Measurements from ENCODE around the gene PCDHGC3.
A peak's percentile ranks its signal among the peaks of the same experiment; 100 is the strongest.

Gene PCDHGC3

GRCh38 chr5:141490771-141491170 lies 15.0 kb downstream of the PCDHGC3 start:
- Histone ChIP-seq H3K4me3 (peak overlapping the region; percentile 68), H3K27ac (no peak overlapping the region; the same call in 1 of the 2 replicates), H3K9me3 (0 out of 2 replicates have a peak, but pooled peaks cover 8% of the 10 kb centered on the region), H3K9ac (peak overlapping the region; percentile 88; the same call in 1 of the 2 replicates), H3K36me3 (peaks cover 37% of the 10 kb centered on the region), H3K27me3 (no peaks in the 10 kb centered on the region), H3K4me2 (peak overlapping the region; percentile 96), H4K20me1 (peaks cover 5% of the 10 kb centered on the region; the same call in 1 of the 2 replicates), H3K4me1 (peaks cover 100% of the 10 kb centered on the region)
- TF ChIP-seq Cebpa-rat (IDR thresholded peaks at IDR 0.05), result no peak

- Histone ChIP-seq H3K4me3 (peak overlapping the region; percentile 68), H3K9ac (peak overlapping the region; percentile 88), H3K4me2 (peak overlapping the region; percentile 96), H3K4me1 (peaks cover 100% of the 10 kb centered on the region), H3K27ac (peak overlapping the region; percentile 96), H3K9me3 (0 out of 2 replicates have a peak, but pooled peaks cover 4% of the 10 kb centered on the region), H3K27me3 (no peaks in the 10 kb centered on the region), H4K20me1 (no peaks in the 10 kb centered on the region), H3K36me3 (peaks cover 30% of the 10 kb centered on the region)
- no peak for TF ChIP-seq Cebpa-rat (IDR thresholded peaks at IDR 0.05)
Observed at GRCh38 chr5:141491323-141492167, 15.8 kb downstream of the PCDHGC3 start.

GRCh38 chr5:141492168-141492885 lies 16.6 kb downstream of the PCDHGC3 start:
- Histone ChIP-seq H3K27ac (peak overlapping the region; percentile 96), H3K9me3 (no peaks in the 10 kb centered on the region), H3K4me1 (peaks cover 100% of the 10 kb centered on the region), H3K4me2 (peak overlapping the region; percentile 96), H3K27me3 (no peaks in the 10 kb centered on the region), H3K9ac (peak overlapping the region; percentile 88), H4K20me1 (no peaks in the 10 kb centered on the region), H3K4me3 (peak overlapping the region; percentile 68), H3K36me3 (peaks cover 22% of the 10 kb centered on the region)
- no peak for TF ChIP-seq Cebpa-rat (IDR thresholded peaks at IDR 0.05)

- H3K36me3 ChIP-seq, result peaks cover 26% of the 10 kb centered on the region
- peak overlapping the region; percentile 96 for H3K4me2 ChIP-seq
- H3K27me3 ChIP-seq, result no peaks in the 10 kb centered on the region
- TF ChIP-seq Cebpa-rat (IDR thresholded peaks at IDR 0.05), result no peak
- H4K20me1 ChIP-seq, result no peaks in the 10 kb centered on the region
- peak overlapping the region; percentile 88 for H3K9ac ChIP-seq
- H3K4me1 ChIP-seq, result peaks cover 98% of the 10 kb centered on the region
- H3K4me3 ChIP-seq, result peak overlapping the region; percentile 68; the same call in 1 of the 2 replicates
- H3K27ac ChIP-seq, result peak overlapping the region; percentile 96
- H3K9me3 ChIP-seq, result no peaks in the 10 kb centered on the region
Observed at GRCh38 chr5:141493500-141494422, 18.0 kb downstream of the PCDHGC3 start.

- Histone ChIP-seq H3K27ac (peak overlapping the region; percentile 96), H3K9ac (peak overlapping the region; percentile 88), H3K4me2 (peak overlapping the region; percentile 96)
Observed at GRCh38 chr5:141494761-141495452, 19.1 kb downstream of the PCDHGC3 start.

GRCh38 chr5:141495453-141495811 lies 19.7 kb downstream of the PCDHGC3 start:
- Histone ChIP-seq H3K9ac (peak overlapping the region; percentile 88), H3K36me3 (peaks cover 20% of the 10 kb centered on the region), H3K9me3 (no peaks in the 10 kb centered on the region), H3K27me3 (no peaks in the 10 kb centered on the region), H3K4me1 (peaks cover 86% of the 10 kb centered on the region), H3K27ac (peak overlapping the region; percentile 96), H3K4me3 (peak overlapping the region; percentile 68), H3K4me2 (peak overlapping the region; percentile 96), H4K20me1 (no peaks in the 10 kb centered on the region)
- TF ChIP-seq Cebpa-rat (IDR thresholded peaks at IDR 0.05), result no peak

More at GRCh38 chr5:141494761-141495452, 19.1 kb downstream of the PCDHGC3 start:
- H3K27me3 ChIP-seq, result no peaks in the 10 kb centered on the region
- peak overlapping the region; percentile 68 for H3K4me3 ChIP-seq
- TF ChIP-seq Cebpa-rat (IDR thresholded peaks at IDR 0.05), result no peak
- H3K4me1 ChIP-seq, result peaks cover 91% of the 10 kb centered on the region
- H3K36me3 ChIP-seq, result peaks cover 21% of the 10 kb centered on the region
- H3K9me3 ChIP-seq, result no peaks in the 10 kb centered on the region
- no peaks in the 10 kb centered on the region for H4K20me1 ChIP-seq

- Histone ChIP-seq H3K36me3 (peaks cover 21% of the 10 kb centered on the region), H3K4me2 (peak overlapping the region; percentile 96), H3K9me3 (no peaks in the 10 kb centered on the region), H3K4me3 (peak overlapping the region; percentile 68), H3K9ac (peak overlapping the region; percentile 88), H4K20me1 (no peaks in the 10 kb centered on the region), H3K27ac (peak overlapping the region; percentile 96), H3K27me3 (no peaks in the 10 kb centered on the region), H3K4me1 (peaks cover 80% of the 10 kb centered on the region)
- no peak for TF ChIP-seq Cebpa-rat (IDR thresholded peaks at IDR 0.05)
Observed at GRCh38 chr5:141496038-141496437, 20.3 kb downstream of the PCDHGC3 start.

- TF ChIP-seq Cebpa-rat (IDR thresholded peaks at IDR 0.05), result no peak
- Histone ChIP-seq H3K27me3 (no peaks in the 10 kb centered on the region), H3K4me2 (no peak overlapping the region), H3K36me3 (peaks cover 39% of the 10 kb centered on the region), H3K27ac (peak overlapping the region; percentile 49; the same call in 1 of the 2 replicates), H3K9me3 (no peaks in the 10 kb centered on the region), H3K9ac (no peak overlapping the region), H3K4me3 (no peak overlapping the region), H3K4me1 (peaks cover 71% of the 10 kb centered on the region), H4K20me1 (no peaks in the 10 kb centered on the region)
Observed at GRCh38 chr5:141501761-141502160, 26.0 kb downstream of the PCDHGC3 start.
